Fibroblast of the conjunctiva (primary cell): Measurements from ENCODE around the gene OGFRL1.

Experiments used
- DNase-seq: peaks from one replicate; pipeline ENCODE4 v3.0.0-alpha.2; 2010; ENCODE audit warnings: low read depth

The OGFRL1 gene

DNA sequence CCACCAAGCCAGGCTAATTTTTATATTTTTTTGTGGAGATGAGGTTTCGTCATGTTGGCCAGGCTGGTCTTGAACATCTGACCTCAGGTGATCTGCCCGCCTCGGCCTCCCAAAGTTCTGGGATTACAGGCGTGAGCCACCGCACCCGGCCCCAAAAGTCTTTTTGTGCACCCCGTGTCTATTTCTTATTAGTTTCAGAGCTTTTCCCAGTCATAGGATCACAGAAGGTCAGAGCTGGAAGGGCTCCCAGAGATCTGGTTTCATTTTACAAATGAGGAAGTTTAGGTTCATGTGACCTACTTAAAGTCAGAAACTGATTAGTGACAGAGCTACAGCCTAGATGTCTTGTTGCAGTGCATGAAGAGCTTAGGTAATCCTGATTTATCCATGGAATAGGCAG is 1.6 kb upstream of the OGFRL1 start:
- no peak for DNase-seq

DNA sequence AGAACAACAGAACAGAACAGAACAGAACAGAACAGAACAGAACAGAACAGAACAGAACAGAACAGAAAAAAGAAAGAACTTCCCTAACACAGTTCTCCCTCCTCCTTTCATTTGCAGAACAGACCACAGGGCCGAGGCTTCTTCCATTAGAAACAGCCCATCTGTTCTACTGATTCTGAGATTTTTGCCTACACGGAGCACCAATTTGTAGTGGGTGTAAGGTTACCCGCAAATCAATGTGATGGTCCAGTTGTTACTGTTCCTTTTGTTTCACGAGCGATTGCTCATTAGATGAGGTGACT is 734 bp upstream of the OGFRL1 start:
- DNase-seq = no peak

DNA sequence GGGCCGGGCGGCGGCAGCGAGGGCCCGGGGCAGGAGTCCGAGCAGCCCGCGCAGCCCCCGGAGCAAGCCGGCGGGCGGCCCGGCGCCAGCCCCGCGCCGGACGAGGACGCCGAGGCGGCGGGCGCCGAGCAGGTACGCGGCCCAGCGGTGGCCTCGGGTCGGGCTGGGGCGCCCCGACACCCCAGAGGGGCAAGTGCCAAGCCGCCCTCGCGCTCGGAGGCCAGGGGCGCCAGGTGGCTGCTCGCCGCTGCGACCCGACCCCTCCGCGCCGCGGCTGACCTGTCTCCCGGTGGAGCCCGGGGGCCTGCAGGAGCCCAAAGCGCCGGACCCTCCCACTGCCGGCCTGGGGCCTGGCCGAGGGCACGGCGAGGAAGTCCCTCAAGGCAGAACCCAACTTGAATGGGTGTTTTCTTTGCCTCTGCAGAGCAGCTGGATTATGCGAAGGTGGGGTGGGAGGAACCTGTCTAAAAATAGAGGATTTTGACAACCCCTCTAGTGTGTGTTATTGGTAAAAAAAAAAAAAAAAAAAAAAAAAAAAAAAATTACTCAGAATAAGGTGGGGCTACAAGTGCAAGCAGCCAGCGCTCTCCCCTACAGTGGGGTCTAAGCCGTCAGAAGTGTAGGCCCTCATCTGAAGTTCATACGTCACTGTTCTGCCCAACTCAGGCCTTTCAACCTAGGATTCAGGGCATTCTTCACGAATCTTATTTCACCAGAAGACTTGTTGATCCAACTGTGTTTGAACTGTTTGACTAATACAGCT is 609 bp downstream of the OGFRL1 start:
- DNase-seq = no peak

- DNase-seq = no peak
These were observed 1.2 kb downstream of the OGFRL1 start for GRCh38 chr6:71289802-71290175.

DNA sequence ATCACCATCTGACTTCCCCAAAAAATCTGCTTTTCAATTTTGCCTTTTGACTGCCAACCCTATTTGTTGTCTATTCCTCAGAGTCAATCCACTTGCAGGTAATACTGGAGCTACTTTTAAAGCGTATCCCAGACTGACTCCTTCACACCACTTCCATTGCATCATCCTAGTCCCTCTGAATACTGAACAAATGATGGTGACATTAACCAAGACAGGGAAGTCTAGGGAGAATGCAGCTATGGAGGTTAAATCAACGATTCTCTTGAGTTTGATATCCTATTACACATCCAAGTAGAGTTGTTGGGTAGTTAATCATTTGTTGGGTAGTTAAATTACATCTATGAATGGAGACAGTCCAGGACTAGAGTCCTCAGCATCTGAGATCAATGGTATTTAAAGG is 2.0 kb downstream of the OGFRL1 start:
- DNase-seq = no peak

DNA sequence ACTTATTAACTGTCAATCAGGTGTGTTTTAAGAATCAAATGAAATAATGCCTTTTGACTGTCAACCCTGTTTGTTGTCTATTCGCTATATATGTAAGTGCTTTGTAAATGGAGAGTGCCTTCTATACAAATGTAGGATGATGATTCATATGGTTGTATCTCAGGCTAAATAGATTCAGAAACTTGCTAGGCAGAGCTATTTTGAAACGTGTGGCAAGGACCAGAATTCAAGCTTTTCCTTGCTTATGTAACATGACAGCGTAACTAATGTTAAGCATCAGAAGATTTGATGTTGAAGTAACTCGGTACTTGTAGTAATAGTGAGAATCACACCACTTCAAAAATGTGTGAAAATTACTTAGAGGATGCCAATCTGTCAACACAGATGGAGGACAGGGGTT is 3.4 kb downstream of the OGFRL1 start:
- DNase-seq = no peak

DNA sequence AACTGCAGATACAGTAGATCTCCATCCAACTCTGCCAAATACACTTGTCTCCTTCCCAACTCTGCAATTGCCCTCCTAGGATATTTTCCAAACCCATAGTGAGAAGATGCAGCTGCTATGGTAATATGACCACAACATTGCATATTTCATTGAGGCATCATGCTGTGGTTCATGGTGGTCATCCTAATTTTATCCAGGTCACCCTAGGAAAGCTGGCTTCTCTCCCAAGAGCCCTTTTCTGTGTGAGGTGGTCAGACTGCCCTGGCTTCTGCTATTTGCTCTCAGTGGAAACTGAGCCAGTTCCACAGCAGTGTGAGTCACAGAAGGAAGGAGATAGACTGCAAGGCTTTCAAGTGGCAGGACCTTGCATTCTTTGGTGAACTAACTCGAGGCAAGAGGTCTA is 5.5 kb downstream of the OGFRL1 start:
- DNase-seq = peak; percentile 38

- DNase-seq = no peak
These were observed 9.8 kb downstream of the OGFRL1 start for GRCh38 chr6:71298459-71298858.

- no peak for DNase-seq
These were observed 11.2 kb downstream of the OGFRL1 start for GRCh38 chr6:71299541-71300470.

DNA sequence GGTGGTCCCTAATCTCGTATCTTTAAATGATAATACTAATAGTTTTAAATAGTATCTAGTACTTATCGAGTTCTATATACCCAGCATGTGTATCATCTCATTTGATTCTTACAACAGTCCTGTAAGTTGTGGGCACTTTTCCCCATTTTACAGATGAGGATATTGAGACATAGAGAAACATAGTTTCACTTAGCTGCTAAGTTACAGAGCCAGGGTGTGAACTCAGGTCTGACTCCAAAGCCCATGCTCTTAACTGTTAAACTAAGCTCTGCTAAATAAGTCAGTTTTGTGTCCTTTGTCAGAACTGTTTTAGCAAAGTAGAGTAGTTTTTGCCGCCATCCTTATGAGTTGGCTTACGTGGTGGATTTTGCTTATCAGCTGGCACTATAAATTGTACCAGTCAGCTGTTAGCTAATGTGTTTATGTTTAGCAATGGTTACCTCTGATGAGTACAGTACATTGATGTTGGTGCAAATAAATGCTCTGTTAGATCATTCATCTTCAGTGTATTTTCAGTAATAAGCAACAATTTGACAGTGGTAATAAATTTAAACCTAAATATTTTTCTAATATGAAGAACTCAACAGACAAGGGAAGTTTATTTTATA is 12.1 kb downstream of the OGFRL1 start:
- DNase-seq = no peak

DNA sequence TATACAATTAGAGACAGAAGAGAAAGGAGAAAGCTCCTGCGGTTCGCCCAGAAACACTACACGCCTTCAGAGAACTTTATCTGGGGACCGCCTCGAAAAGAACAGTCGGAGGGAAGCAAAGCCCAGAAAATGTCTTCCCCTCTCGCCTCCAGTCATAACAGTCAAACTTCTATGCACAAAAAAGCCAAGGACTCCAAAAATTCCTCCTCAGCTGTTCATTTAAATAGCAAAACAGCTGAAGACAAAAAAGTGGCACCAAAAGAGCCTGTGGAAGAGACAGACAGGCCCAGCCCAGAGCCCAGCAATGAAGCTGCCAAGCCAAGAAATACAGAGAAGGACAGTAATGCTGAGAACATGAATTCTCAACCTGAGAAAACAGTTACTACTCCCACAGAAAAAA is 12.9 kb downstream of the OGFRL1 start:
- DNase-seq = no peak

GRCh38 chr6:71309656-71310055 is 21.0 kb downstream of the OGFRL1 start:
- no peak for DNase-seq

- no peak for DNase-seq
These were observed 21.6 kb downstream of the OGFRL1 start for GRCh38 chr6:71310261-71310660.

DNA sequence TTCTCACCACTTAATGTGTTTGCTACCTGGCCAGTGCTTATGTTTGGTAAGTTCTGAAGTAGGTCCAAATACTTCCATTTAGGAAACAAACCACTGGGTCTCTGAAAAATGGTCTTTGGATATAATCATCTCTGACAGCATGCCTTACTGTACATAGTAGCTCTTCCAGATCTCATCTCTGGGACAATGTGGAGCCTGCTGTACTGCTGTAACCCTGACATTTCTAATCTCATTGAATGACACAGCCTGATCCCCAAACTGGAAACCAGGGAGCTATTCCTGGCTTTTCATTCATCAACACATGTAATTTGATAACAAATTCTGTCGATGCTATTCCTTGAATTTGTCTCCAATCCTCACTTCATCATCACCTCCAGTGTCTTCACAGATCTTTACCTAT is 23.5 kb downstream of the OGFRL1 start:
- DNase-seq = no peak

DNA sequence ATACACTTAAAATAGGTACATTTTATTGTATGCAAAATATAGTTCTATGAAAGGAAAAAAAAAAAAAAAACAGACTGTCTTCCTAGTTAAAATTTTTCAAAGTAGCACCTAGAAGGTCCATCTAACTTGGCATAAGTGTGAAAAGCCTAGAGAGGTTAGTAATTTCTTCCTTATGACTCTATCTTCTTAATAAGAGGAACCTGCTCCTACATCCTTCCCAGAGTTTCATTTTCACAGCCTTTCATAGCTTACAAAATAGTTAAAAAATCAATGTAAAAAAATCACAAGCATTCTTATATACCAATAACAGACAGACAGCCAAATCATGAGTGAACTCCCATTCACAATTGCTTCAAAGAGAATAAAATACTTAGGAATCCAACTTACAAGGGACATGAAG is 28.8 kb downstream of the OGFRL1 start:
- no peak for DNase-seq

- no peak for DNase-seq
These were observed 31.4 kb downstream of the OGFRL1 start for GRCh38 chr6:71320041-71320440.

DNA sequence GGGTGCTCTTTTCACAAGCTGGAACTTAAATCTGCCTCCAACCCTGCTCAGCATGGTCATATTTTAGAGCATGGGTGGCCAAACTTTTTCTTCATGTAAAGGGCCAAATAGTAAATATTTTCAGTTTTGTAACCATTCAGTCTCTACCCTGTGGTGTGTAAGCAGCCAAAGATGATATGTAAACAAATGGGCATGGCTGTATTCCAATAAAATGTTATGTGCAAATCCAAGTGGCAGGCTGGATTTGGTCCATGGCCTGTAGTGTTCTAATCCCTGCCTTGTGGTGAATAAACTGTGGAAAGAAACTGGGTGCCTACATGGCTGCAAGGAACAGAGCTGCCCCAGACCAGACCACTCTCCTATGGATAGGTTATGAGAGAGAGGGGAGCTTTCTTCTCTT is 32.7 kb downstream of the OGFRL1 start:
- DNase-seq = no peak

- no peak for DNase-seq
These were observed 35.7 kb downstream of the OGFRL1 start for GRCh38 chr6:71324194-71324785.

DNA sequence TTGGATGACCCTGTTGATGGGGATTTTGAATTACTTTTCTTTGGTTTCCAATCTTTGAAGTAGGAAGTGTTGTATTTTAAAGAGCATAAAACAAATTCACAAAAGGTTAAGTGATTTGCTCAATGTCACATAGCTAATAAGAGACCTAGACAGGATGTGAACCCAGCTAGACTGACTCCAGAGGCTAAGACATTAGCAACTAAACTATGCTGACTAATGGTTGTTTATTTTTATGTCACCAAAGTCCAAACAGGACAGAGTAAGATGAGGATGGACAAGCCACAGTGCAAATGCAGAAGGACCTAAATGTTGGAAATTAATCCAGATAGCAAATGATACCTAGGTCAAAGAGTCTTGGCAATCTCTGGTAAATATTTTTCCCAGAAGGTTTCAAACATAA is 38.0 kb downstream of the OGFRL1 start:
- DNase-seq = no peak

DNA sequence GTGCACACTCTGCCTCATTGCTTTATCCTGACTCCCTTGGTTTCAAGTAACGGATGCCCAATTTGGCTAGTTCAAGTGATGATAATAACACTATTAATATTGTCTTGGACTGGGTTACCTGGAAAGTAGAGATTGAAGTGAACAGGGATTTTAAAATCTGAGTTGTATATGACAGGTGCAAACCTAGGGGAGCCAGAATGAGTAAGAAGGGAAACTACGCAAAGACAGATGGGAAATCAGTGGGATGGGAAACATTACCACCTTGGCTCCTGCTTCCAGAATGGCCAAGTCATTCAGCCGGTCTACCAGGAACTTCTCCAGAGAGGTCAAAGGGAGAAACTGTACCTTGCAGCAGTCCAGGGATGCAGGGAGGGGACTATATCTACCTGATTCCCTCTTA is 41.9 kb downstream of the OGFRL1 start:
- no peak for DNase-seq

GRCh38 chr6:71332012-71332411 is 43.4 kb downstream of the OGFRL1 start:
- DNase-seq = no peak

- DNase-seq = no peak
These were observed 44.4 kb downstream of the OGFRL1 start for GRCh38 chr6:71333050-71333449.

DNA sequence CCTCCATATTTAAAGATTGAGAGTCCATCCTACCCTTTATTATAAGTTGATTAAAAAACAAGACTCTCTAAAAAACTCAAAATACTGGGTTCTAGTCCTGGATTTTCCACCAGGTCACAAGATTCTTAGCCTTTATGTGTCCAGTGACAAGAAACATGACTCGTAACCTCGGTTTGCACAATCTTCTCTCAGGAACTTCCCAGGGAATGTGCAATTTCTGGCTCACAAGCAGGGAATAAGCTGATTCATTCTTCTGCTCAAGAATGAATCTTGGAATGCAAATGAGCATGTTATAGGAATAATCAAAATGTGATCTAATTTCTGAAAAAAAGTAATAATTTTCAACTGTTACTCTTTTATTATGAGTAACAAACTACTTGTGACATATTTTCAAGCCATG is 45.1 kb downstream of the OGFRL1 start:
- peak; percentile 30 for DNase-seq
